Peyer's patch (tissue), 4 donors: ENCODE measurements around the gene P2RY12.

Source experiments
- POLR2A ChIP-seq, 2 donors: fragments of 450-650 bp; IDR thresholded peaks; one replicate each; pipeline ENCODE4 v1.5.1; 2017; ENCODE audit warnings: antibody characterized with exemption in 2 of 2, mild to moderate bottlenecking in 2 of 2, moderate library complexity in 2 of 2
- TF ChIP-seq, protein P1 (sequence below), 6 experiments: fragments of 450-650 bp in 4 of 6; fragments of 200-600 bp in 2 of 6; sonication (generic) in 1 of 6; IDR thresholded peaks; one replicate each; pipeline ENCODE4 v1.5.1; 2017 to 2019; ENCODE audit warnings: antibody characterized with exemption in 6 of 6, mild to moderate bottlenecking in 3 of 6, moderate library complexity in 1 of 6

DNA sequence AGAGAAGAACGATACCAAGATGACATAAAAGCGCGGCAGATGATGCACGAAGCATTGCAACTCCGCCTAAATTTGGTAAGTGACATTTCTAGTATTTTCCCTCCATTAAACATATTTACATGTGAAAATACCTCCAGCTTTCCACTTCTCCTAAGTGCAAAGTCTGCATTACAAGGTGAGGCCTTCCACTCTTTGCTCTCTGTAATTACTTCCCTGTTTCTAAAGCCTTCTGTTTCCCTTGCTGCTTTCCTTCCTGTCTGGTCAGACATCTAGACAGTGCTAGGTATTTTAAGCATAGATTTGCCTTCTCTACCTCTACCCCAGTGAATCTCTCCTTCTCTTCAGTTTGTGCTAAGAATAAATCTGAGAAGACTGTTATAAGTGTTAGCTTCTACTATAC lies 1.9 kb downstream of the P2RY12 start:
- TF ChIP-seq, protein P1, sequence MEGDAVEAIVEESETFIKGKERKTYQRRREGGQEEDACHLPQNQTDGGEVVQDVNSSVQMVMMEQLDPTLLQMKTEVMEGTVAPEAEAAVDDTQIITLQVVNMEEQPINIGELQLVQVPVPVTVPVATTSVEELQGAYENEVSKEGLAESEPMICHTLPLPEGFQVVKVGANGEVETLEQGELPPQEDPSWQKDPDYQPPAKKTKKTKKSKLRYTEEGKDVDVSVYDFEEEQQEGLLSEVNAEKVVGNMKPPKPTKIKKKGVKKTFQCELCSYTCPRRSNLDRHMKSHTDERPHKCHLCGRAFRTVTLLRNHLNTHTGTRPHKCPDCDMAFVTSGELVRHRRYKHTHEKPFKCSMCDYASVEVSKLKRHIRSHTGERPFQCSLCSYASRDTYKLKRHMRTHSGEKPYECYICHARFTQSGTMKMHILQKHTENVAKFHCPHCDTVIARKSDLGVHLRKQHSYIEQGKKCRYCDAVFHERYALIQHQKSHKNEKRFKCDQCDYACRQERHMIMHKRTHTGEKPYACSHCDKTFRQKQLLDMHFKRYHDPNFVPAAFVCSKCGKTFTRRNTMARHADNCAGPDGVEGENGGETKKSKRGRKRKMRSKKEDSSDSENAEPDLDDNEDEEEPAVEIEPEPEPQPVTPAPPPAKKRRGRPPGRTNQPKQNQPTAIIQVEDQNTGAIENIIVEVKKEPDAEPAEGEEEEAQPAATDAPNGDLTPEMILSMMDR (IDR thresholded peaks at IDR 0.05): no peak
- no peak for TF ChIP-seq POLR2A (IDR thresholded peaks at IDR 0.05)
